Measurements from ENCODE around the gene CLIC3. TPM values are rescaled to one million over a fixed set of nuclear protein-coding genes. Genes with fewer than 3 reads are reported as not detected.

CLIC3 gene
- total RNA-seq, 1 donor from 2014 or later = 38.6 TPM

DNA sequence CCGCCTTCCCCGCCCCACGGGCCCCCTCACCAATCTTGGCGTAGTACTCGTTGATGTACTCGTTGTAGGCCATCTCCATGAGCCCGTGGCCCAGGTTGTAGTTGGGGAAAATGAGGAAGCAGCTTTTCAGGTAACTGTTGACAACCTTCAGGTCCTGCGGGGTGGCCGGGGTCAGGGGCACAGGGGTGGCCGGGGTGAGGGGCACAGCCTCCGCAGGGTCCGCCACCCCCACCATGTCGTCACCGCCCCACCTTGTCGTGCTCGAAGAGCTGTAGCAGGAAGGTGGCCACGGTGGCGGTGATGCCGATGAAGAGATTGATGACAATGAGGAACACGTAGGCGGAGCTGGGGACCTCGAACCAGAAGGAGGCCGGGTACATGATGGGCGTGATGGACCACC is 14.8 kb upstream of the CLIC3 start:
- no peak for DNase-seq (ENCODE audit: extremely low spot score, unreplicated experiment)
- Mint-ChIP-seq H3K4me1 (ENCODE audit: unreplicated experiment) (no peaks in the 10 kb centered on the region), H3K27ac (no peak overlapping the region), H3K9me3 (no peaks in the 10 kb centered on the region), H3K4me3 (no peak overlapping the region), H3K36me3 (no peaks in the 10 kb centered on the region), H3K27me3 (no peaks in the 10 kb centered on the region)
- TF ChIP-seq, protein P1, sequence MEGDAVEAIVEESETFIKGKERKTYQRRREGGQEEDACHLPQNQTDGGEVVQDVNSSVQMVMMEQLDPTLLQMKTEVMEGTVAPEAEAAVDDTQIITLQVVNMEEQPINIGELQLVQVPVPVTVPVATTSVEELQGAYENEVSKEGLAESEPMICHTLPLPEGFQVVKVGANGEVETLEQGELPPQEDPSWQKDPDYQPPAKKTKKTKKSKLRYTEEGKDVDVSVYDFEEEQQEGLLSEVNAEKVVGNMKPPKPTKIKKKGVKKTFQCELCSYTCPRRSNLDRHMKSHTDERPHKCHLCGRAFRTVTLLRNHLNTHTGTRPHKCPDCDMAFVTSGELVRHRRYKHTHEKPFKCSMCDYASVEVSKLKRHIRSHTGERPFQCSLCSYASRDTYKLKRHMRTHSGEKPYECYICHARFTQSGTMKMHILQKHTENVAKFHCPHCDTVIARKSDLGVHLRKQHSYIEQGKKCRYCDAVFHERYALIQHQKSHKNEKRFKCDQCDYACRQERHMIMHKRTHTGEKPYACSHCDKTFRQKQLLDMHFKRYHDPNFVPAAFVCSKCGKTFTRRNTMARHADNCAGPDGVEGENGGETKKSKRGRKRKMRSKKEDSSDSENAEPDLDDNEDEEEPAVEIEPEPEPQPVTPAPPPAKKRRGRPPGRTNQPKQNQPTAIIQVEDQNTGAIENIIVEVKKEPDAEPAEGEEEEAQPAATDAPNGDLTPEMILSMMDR (conservative IDR thresholded peaks at IDR 0.05) = no peak

DNA sequence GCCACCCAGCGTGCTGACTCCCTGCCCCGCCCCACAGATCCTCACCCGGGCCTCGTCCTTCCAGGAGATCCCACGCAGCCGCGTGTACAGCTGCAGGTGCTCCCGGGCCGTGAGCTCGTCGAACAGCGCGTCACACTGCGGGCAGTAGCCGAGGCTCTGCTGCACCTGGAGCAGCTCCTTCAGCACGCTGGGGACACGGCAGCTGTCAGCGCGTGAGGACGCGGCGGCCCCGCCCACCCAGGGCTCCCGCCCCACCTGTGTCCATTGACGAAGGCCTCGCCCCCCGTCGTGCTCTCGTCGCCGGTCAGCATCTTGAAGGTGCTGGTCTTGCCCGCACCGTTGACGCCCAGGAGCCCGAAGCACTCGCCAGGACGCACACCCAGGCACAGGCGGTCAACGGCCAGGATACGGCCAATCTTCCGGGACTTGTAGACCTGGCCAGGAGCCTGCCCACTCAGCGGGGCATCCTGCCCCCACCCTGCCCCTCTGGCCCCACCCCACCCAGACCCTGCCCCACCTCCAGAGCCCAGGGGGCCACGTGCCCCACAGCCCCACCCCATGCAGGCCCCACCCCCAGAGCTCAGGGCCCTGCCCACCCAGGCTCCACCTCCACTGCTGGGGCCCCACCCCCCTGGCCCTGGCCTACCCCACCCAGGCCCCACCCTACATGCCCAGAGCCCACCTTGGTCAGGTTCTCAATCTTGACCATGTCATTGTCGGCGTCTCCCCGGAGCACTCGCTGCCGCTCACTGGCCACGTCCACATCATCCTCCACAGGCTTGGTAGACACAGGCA is 13.8 kb upstream of the CLIC3 start:
- Mint-ChIP-seq H3K4me1 (ENCODE audit: unreplicated experiment) (no peaks in the 10 kb centered on the region), H3K27ac (no peak overlapping the region), H3K9me3 (no peaks in the 10 kb centered on the region), H3K4me3 (no peak overlapping the region), H3K27me3 (no peaks in the 10 kb centered on the region), H3K36me3 (no peaks in the 10 kb centered on the region)
- no peak for DNase-seq (ENCODE audit: extremely low spot score, unreplicated experiment)
- TF ChIP-seq, protein P1 (conservative IDR thresholded peaks at IDR 0.05) = no peak

DNA sequence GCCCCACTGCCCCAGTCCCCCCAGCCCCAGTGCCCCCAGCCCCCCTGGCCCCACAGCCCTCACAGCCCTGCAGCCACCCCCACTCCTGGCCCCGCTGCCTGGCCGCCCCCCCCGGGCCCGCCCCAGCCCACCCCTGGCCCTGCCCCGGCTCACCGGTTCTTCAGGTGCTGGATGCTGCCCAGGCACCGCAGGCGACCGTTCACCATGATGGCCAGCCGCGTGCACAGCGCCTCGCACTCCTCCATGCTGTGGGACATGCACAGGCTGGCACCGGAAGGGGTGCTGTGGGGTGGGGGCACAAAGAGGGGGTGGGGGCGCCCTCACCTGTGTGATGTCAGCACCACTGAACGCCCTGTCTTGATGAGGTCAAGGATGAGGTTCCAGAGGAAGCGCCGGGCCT is 12.8 kb upstream of the CLIC3 start:
- H3K9me3 Mint-ChIP-seq = peaks cover 4% of the 10 kb centered on the region
- DNase-seq (ENCODE audit: extremely low spot score, unreplicated experiment) = no peak
- H3K27ac Mint-ChIP-seq = no peak overlapping the region
- H3K4me3 Mint-ChIP-seq = no peak overlapping the region
- H3K36me3 Mint-ChIP-seq = no peaks in the 10 kb centered on the region
- H3K4me1 Mint-ChIP-seq (ENCODE audit: unreplicated experiment) = no peaks in the 10 kb centered on the region
- TF ChIP-seq, protein P1 (conservative IDR thresholded peaks at IDR 0.05) = no peak
- H3K27me3 Mint-ChIP-seq = no peaks in the 10 kb centered on the region

DNA sequence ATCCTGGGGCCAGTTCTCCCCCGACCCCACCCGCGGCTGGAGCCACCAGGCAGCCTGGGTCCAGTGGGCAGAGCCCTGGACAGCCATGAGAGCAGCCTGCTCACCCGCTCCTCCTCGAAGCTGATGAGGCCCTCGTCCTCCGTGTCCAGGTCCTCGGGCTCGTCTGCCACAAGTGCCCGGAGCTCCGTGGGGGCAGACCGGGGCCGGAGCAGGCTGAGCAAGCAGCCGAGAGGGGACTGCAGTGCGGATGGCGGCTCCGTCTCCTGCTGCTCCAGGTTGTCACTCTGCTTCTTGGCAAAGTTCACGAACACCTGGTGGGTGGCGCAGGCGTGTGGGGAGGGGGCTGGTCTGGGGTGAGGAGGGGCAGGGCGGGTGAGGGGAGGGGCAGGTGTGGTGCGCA is 11.9 kb upstream of the CLIC3 start:
- peaks cover 4% of the 10 kb centered on the region for H3K9me3 Mint-ChIP-seq
- no peak overlapping the region for H3K27ac Mint-ChIP-seq
- H3K27me3 Mint-ChIP-seq = no peaks in the 10 kb centered on the region
- no peaks in the 10 kb centered on the region for H3K4me1 Mint-ChIP-seq (ENCODE audit: unreplicated experiment)
- no peak for DNase-seq (ENCODE audit: extremely low spot score, unreplicated experiment)
- no peaks in the 10 kb centered on the region for H3K36me3 Mint-ChIP-seq
- TF ChIP-seq, protein P1 (conservative IDR thresholded peaks at IDR 0.05) = no peak
- H3K4me3 Mint-ChIP-seq = no peak overlapping the region

DNA sequence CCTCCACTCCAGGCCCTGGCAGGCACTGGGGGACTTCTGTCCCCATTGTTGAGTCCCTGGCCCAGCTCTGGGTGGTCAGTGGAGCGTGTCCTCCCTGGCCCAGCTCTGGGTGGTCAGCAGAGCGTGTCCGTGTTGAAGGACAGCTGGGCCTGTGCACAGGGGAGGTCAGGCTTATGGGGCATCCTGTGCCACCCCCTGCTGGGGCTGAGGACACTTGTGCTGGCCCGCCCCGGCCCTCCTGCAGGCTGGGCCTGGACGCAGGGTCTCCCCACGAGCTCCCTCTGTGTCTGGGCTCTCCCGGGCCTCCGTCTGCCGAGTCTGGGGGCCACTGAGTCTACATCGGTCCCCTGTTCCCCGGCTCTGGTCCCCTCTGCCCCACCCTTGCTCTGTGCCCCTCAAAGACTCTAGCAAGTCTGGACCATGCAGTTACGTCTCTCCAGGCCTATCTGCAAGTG is 11.5 kb upstream of the CLIC3 start:
- no peaks in the 10 kb centered on the region for H3K27me3 Mint-ChIP-seq
- no peak for DNase-seq (ENCODE audit: extremely low spot score, unreplicated experiment)
- H3K36me3 Mint-ChIP-seq = no peaks in the 10 kb centered on the region
- no peak overlapping the region for H3K4me3 Mint-ChIP-seq
- TF ChIP-seq, protein P1 (conservative IDR thresholded peaks at IDR 0.05) = no peak
- H3K27ac Mint-ChIP-seq = no peak overlapping the region
- peaks cover 4% of the 10 kb centered on the region for H3K9me3 Mint-ChIP-seq
- H3K4me1 Mint-ChIP-seq (ENCODE audit: unreplicated experiment) = no peaks in the 10 kb centered on the region

Measured in type B pancreatic cell (in vitro differentiated cells).